ENCODE results near the gene TNFSF10. TPM values are rescaled to one million over a fixed set of nuclear protein-coding genes. Genes with fewer than 3 reads are reported as not detected.

TNFSF10 gene
- total and polyA plus RNA-seq, 2 of the 4 experiments (the other 2 are of a cell fraction): 0.63 to 1.3 TPM

DNA sequence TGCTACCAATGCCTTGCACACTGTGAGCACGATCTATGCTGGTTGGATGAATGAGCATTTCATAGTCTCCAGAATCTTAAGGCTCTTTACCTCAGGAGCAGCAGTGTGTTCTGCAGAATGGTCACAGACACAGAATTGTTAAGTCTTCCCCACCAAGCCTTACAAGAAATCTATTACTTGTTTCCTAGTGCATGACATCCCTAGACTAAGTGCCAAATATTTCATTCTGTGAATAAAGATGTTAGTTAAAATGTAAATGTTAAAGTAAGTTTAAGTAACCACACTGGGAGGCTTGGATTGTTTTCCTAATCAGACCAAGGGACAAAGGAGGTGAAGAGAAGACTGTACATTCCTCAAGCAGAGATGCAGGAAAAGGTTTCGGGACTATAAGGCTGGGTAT, 4.1 kb upstream of the TNFSF10 start:
- Histone ChIP-seq H3K14ac (replicated peaks; ENCODE audit: low read depth, low read length) (no peak overlapping the region), H4K5ac (ENCODE audit: low read depth, low read length) (no peak overlapping the region), H3K36me3 (ENCODE audit: control insufficient read depth, insufficient read depth, low read length) (no peaks in the 10 kb centered on the region), H2BK120ac (ENCODE audit: low read depth, low read length) (no peak overlapping the region), H3K56ac (ENCODE audit: extremely low read depth, insufficient read depth, low read length) (no peak overlapping the region), H2BK20ac (ENCODE audit: low read depth, low read length) (no peak overlapping the region), H3K18ac (ENCODE audit: low read depth, low read length) (no peak overlapping the region), H4K20me1 (ENCODE audit: insufficient read depth, low read length) (no peaks in the 10 kb centered on the region), H2BK5ac (ENCODE audit: low read depth, low read length, poor library complexity, severe bottlenecking) (no peak overlapping the region), H3K79me1 (ENCODE audit: low read depth in 1 of 2, low read length in 2 of 2) (no peaks in the 10 kb centered on the region), H3K4me2 (ENCODE audit: low read depth, low read length) (no peak overlapping the region), H4K91ac (ENCODE audit: insufficient read depth, low read depth, low read length) (no peak overlapping the region), H3K4me3 (ENCODE audit: insufficient read depth, low read depth, low read length) (no peak overlapping the region), H3K4ac (ENCODE audit: low read depth, low read length) (no peak overlapping the region), H3K9ac (ENCODE audit: low read depth, low read length) (no peak overlapping the region), H3K9me3 (ENCODE audit: control insufficient read depth, insufficient read depth, low read length) (no peaks in the 10 kb centered on the region), H2AK5ac (ENCODE audit: low read depth, low read length) (no peak overlapping the region), H3K27me3 (ENCODE audit: control insufficient read depth, insufficient read depth, low read length) (no peaks in the 10 kb centered on the region), H3K23ac (ENCODE audit: low read depth, low read length) (no peak overlapping the region), H2AK9ac (replicated peaks; ENCODE audit: low read depth, low read length, poor library complexity) (no peak overlapping the region), H3K9me1 (ENCODE audit: insufficient read depth, low read length) (no peaks in the 10 kb centered on the region), H3K4me1 (ENCODE audit: control insufficient read depth, insufficient read depth, low read length) (peaks cover 12% of the 10 kb centered on the region), H2BK15ac (ENCODE audit: low read depth, low read length) (no peak overlapping the region), H4K8ac (ENCODE audit: low read depth in 2 of 2, low read length in 2 of 2) (no peak overlapping the region), H3K27ac (ENCODE audit: insufficient read depth, low read length) (no peak overlapping the region), H2AFZ (replicated peaks; ENCODE audit: low read length, poor library complexity) (no peak overlapping the region)
- DNase-seq (no peak), ATAC-seq (ENCODE audit: low read depth) (no peak)
- CTCF ChIA-PET: no interaction called here
- dilution Hi-C loops (cut with HindIII; ENCODE audit: low sequenced_read_pairs, unreplicated experiment) (no loop called here), in situ Hi-C loops (cut with MboI; ENCODE audit: low sequenced_read_pairs) (no loop called here), intact Hi-C loops (cut with micrococcal nuclease) (no loop called here)
- POLR2A ChIA-PET (ENCODE audit: unreplicated experiment): no interaction called here
- WGBS, 2 experiments (ENCODE audit: extremely low coverage in 2 of 2, insufficient read length in 1 of 2): no CpG with 5 or more reads among the region's 2 CpGs
- BruUV-seq (replicated peaks): no TSS peak
- TF ChIP-seq RFX5 (IDR thresholded peaks at IDR 0.05; ENCODE audit: low read depth, low read length): no peak
- no peak for TF ChIP-seq BHLHE40 (IDR thresholded peaks at IDR 0.05; ENCODE audit: low read depth, low read length)
- TF ChIP-seq NFE2L2 (IDR thresholded peaks at IDR 0.05; ENCODE audit: low read depth, low read length): no peak
- no peak for TF ChIP-seq ELK1 (IDR thresholded peaks at IDR 0.05; ENCODE audit: borderline replicate concordance, low read depth, low read length)
- no peak for TF ChIP-seq SMC3 (IDR thresholded peaks at IDR 0.05; ENCODE audit: low read depth, low read length)
- no peak for TF ChIP-seq CHD1 (IDR thresholded peaks at IDR 0.05; ENCODE audit: low read depth, low read length)
- no peak for TF ChIP-seq MXI1 (IDR thresholded peaks at IDR 0.05; ENCODE audit: borderline replicate concordance, low read depth, low read length)
